Transverse colon (tissue), 4 donors: ENCODE results near the gene DNASE1.

ENCODE experiments used
- EP300 ChIP-seq: sonication (generic); formaldehyde crosslinking; IDR thresholded peaks from one replicate; pipeline ENCODE4 v1.6.1; 2017; ENCODE audit warnings: antibody characterized with exemption, low read depth
- POLR2A ChIP-seq: fragments of 450-650 bp; IDR thresholded peaks from one replicate; pipeline ENCODE4 v1.6.1; 2016; ENCODE audit warnings: antibody characterized with exemption, mild to moderate bottlenecking, moderate library complexity
- POLR2AphosphoS5 ChIP-seq, 3 donors: sonication (generic); formaldehyde crosslinking; IDR thresholded peaks; one replicate each; pipeline ENCODE4 v1.6.1; 2016; ENCODE audit warnings: antibody characterized with exemption in 3 of 3
- TF ChIP-seq, protein P1 (sequence below), 5 experiments: fragments of 200-600 bp in 3 of 5; fragments of 450-650 bp in 2 of 5; sonication (generic) in 3 of 5; IDR thresholded peaks; 1 replicate in 2 of 5; 2 replicates in 3 of 5; pipeline ENCODE4 v1.5.1; 2016 to 2017; ENCODE audit warnings: antibody characterized with exemption in 5 of 5, inconsistent platforms in 3 of 5, mild to moderate bottlenecking in 2 of 5, moderate library complexity in 1 of 5

DNA sequence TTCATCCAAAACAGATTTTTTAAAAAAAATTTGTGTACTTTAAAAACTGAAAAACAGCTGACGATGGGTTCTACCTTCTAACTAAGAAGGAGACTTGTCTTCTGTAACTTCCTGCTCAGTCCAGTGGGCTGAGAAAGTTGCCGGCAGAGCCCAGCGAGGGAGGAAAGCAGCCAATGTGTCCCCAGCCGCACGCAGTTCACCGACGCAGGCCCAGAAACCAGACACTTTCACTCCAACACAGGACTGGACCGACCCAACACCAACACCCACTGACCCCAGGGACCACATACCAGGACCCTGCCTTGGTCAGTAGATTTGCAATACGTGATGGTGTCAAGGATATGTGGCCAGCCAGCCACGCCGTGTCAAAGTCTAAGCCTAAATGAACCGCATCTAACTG is 37.3 kb downstream of the DNASE1 start:
- TF ChIP-seq, protein P1, sequence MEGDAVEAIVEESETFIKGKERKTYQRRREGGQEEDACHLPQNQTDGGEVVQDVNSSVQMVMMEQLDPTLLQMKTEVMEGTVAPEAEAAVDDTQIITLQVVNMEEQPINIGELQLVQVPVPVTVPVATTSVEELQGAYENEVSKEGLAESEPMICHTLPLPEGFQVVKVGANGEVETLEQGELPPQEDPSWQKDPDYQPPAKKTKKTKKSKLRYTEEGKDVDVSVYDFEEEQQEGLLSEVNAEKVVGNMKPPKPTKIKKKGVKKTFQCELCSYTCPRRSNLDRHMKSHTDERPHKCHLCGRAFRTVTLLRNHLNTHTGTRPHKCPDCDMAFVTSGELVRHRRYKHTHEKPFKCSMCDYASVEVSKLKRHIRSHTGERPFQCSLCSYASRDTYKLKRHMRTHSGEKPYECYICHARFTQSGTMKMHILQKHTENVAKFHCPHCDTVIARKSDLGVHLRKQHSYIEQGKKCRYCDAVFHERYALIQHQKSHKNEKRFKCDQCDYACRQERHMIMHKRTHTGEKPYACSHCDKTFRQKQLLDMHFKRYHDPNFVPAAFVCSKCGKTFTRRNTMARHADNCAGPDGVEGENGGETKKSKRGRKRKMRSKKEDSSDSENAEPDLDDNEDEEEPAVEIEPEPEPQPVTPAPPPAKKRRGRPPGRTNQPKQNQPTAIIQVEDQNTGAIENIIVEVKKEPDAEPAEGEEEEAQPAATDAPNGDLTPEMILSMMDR (IDR thresholded peaks at IDR 0.05), result no peak
- no peak for TF ChIP-seq POLR2AphosphoS5 (IDR thresholded peaks at IDR 0.05)
- TF ChIP-seq EP300, result no peak
- TF ChIP-seq POLR2A, result no peak
